Colonic mucosa (tissue), 4 donors: ENCODE measurements around the gene PLOD3. TPM values are rescaled to one million over a fixed set of nuclear protein-coding genes. Genes with fewer than 3 reads are reported as not detected.

Source experiments
- DNase-seq: peaks from one replicate; pipeline ENCODE4 v3.0.0-alpha.2; 2020
- H3K27ac ChIP-seq: fragments of 200-600 bp; one replicate; pipeline ENCODE4 v1.8.0; 2021
- H3K27me3 ChIP-seq: fragments of 200-600 bp; one replicate; pipeline ENCODE4 v1.8.0; 2021
- H3K36me3 ChIP-seq: fragments of 200-600 bp; one replicate; pipeline ENCODE4 v1.8.0; 2021
- H3K4me1 ChIP-seq: fragments of 200-600 bp; one replicate; pipeline ENCODE4 v1.8.0; 2021; ENCODE audit warnings: mild to moderate bottlenecking
- H3K4me3 ChIP-seq: fragments of 200-600 bp; one replicate; pipeline ENCODE4 v1.8.0; 2021
- H3K9ac ChIP-seq, 2 donors: one replicate each; pipeline ENCODE4 v1.7.0; 2013; ENCODE audit warnings: control low read depth in 2 of 2, low read depth in 2 of 2, low read length in 2 of 2
- H3K9me3 ChIP-seq: fragments of 200-600 bp; one replicate; pipeline ENCODE4 v1.8.0; 2021
- CTCF ChIP-seq: fragments of 200-600 bp; IDR thresholded peaks from one replicate; pipeline ENCODE4 v1.8.0; 2022; ENCODE audit warnings: antibody characterized with exemption, mild to moderate bottlenecking
- intact Hi-C: fragments of 100-400 bp; cut with DNase I; formaldehyde crosslinking; loops from one replicate; pipeline ENCODE4 v1.14.1; 2022
- total RNA-seq, 2 donors: library from RNA; stranded (reverse); fragmentation: NEBNext Ultra II Directional in 1 of 2; extraction: Animal tissue kit (Norgen Biotek cat#: 25700) in 1 of 2; gene quantifications; one replicate each; pipeline ENCODE4 v1.2.1, GENCODE V29; 2021
- donor health status: healthy.
- donor health status: DM: no; HTN: no; CAD: no.
- donor health status: DM: no; HTN: no; CAD: no.

The PLOD3 gene
- total RNA-seq, 2 donors from 2014 or later: 67.9 to 149 TPM

- DNase-seq: no peak
- H3K9ac ChIP-seq: no peak overlapping the region
- no peaks in the 10 kb centered on the region for H3K27me3 ChIP-seq
- no peak overlapping the region for H3K4me3 ChIP-seq
- intact Hi-C loops: no loop called here
- peaks cover 5% of the 10 kb centered on the region for H3K4me1 ChIP-seq
- H3K36me3 ChIP-seq: no peaks in the 10 kb centered on the region
- no peaks in the 10 kb centered on the region for H3K9me3 ChIP-seq
- no peak for TF ChIP-seq CTCF
- H3K27ac ChIP-seq: no peak overlapping the region
These were observed 30.4 kb downstream of the PLOD3 start for GRCh38 chr7:101186844-101187428.

- intact Hi-C loops: no loop called here
- TF ChIP-seq CTCF: no peak
- H3K36me3 ChIP-seq: no peaks in the 10 kb centered on the region
- no peak for DNase-seq
- H3K4me3 ChIP-seq: no peak overlapping the region
- no peak overlapping the region for H3K27ac ChIP-seq
- H3K9me3 ChIP-seq: no peaks in the 10 kb centered on the region
- H3K27me3 ChIP-seq: peaks cover 2% of the 10 kb centered on the region
- H3K4me1 ChIP-seq: peaks cover 5% of the 10 kb centered on the region
- no peak overlapping the region for H3K9ac ChIP-seq
These were observed 31.2 kb downstream of the PLOD3 start for GRCh38 chr7:101186194-101186593.

- intact Hi-C loops: no loop called here
- DNase-seq: no peak
- peaks cover 10% of the 10 kb centered on the region for H3K27me3 ChIP-seq
- H3K4me3 ChIP-seq: no peak overlapping the region
- no peak overlapping the region for H3K27ac ChIP-seq
- no peak overlapping the region for H3K9ac ChIP-seq
- no peaks in the 10 kb centered on the region for H3K36me3 ChIP-seq
- no peak for TF ChIP-seq CTCF
- peaks cover 5% of the 10 kb centered on the region for H3K4me1 ChIP-seq
- H3K9me3 ChIP-seq: no peaks in the 10 kb centered on the region
These were observed 32.0 kb downstream of the PLOD3 start for GRCh38 chr7:101185258-101185839.

- intact Hi-C loops: no loop called here
- DNase-seq: no peak
- no peaks in the 10 kb centered on the region for H3K36me3 ChIP-seq
- no peak within 1 kb of the TSS for H3K9ac ChIP-seq
- TF ChIP-seq CTCF: no peak
- H3K27ac ChIP-seq: no peak within 1 kb of the TSS
- peaks cover 41% of the 10 kb centered on the region for H3K27me3 ChIP-seq
- peaks cover 4% of the 10 kb centered on the region for H3K4me1 ChIP-seq
- no peak within 1 kb of the TSS for H3K4me3 ChIP-seq
- no peaks in the 10 kb centered on the region for H3K9me3 ChIP-seq
These were observed 37.1 kb downstream of the PLOD3 start, which contains the start of gene NAT16 for GRCh38 chr7:101180130-101180755. Gene NAT16 (minus strand): TSS chr7:101180293. CDS start chr7:101174807, 5,486 bp downstream.

- no peak for TF ChIP-seq CTCF
- Histone ChIP-seq H3K9ac (no peak overlapping the region), H3K27me3 (peaks cover 41% of the 10 kb centered on the region), H3K27ac (no peak overlapping the region), H3K9me3 (no peaks in the 10 kb centered on the region), H3K4me1 (no peaks in the 10 kb centered on the region), H3K4me3 (no peak overlapping the region), H3K36me3 (no peaks in the 10 kb centered on the region)
- intact Hi-C loops: no loop called here
- DNase-seq: no peak
These were observed 37.7 kb downstream of the PLOD3 start for GRCh38 chr7:101179713-101180112.
